NCI-H1694 treated with DMSO at 0.1 percent for 48 hours (cell line): ENCODE data around the gene SEMA4F.

Experiments
- DNase-seq: peaks from one replicate; lab custom pipeline; 2025; lab: John Stamatoyannopoulos, UW

SEMA4F gene

GRCh38 chr2:74659462-74659861 lies 5.4 kb downstream of the SEMA4F start:
- DNase-seq: no peak

GRCh38 chr2:74668087-74668486 lies 14.0 kb downstream of the SEMA4F start:
- DNase-seq: no peak

- DNase-seq: no peak
Measured at GRCh38 chr2:74670263-74670662, 16.2 kb downstream of the SEMA4F start.

- DNase-seq: no peak
Measured at GRCh38 chr2:74671479-74671878, 17.4 kb downstream of the SEMA4F start.

GRCh38 chr2:74673826-74674528 lies 19.9 kb downstream of the SEMA4F start:
- DNase-seq: no peak

- DNase-seq: no peak
Measured at GRCh38 chr2:74675090-74675489, 21.0 kb downstream of the SEMA4F start.

- no peak for DNase-seq
Measured at GRCh38 chr2:74676331-74676730, 22.3 kb downstream of the SEMA4F start.

- no peak for DNase-seq
Measured at GRCh38 chr2:74679615-74680014, 25.6 kb downstream of the SEMA4F start.

GRCh38 chr2:74682501-74682900 lies 28.5 kb downstream of the SEMA4F start:
- no peak for DNase-seq

- no peak for DNase-seq
Measured at GRCh38 chr2:74685408-74685807, 31.4 kb downstream of the SEMA4F start.

GRCh38 chr2:74688881-74689280 lies 34.8 kb downstream of the SEMA4F start:
- no peak for DNase-seq

- no peak for DNase-seq
Measured at GRCh38 chr2:74689671-74690070, 35.6 kb downstream of the SEMA4F start.

GRCh38 chr2:74690571-74690970 lies 36.5 kb downstream of the SEMA4F start:
- peak; percentile 47 for DNase-seq

- no peak for DNase-seq
Measured at GRCh38 chr2:74691929-74692328, 37.9 kb downstream of the SEMA4F start.

GRCh38 chr2:74693213-74693612 lies 39.2 kb downstream of the SEMA4F start:
- DNase-seq: no peak

GRCh38 chr2:74693668-74694067 lies 39.6 kb downstream of the SEMA4F start:
- DNase-seq: no peak

- DNase-seq: no peak
Measured at GRCh38 chr2:74694281-74694680, 40.2 kb downstream of the SEMA4F start.

- DNase-seq: no peak
Measured at GRCh38 chr2:74695663-74696062, 41.6 kb downstream of the SEMA4F start.

GRCh38 chr2:74696829-74697228 lies 42.8 kb downstream of the SEMA4F start:
- DNase-seq: no peak

GRCh38 chr2:74700643-74701372 lies 46.8 kb downstream of the SEMA4F start:
- no peak for DNase-seq

GRCh38 chr2:74702001-74702715 lies 48.1 kb downstream of the SEMA4F start:
- no peak for DNase-seq

GRCh38 chr2:74703373-74703772 lies 49.3 kb downstream of the SEMA4F start:
- no peak for DNase-seq

GRCh38 chr2:74704216-74704615 lies 50.2 kb downstream of the SEMA4F start:
- DNase-seq: no peak
